HK-2 (cell line): ENCODE measurements around the gene KRTAP12-4.
"Not testable (repeated sequence)": the region's sequence is repeated elsewhere in the genome, so short reads cannot be mapped to it uniquely, and the experiment has no call there.

Experiments used
- DNase-seq: peaks from one replicate; pipeline ENCODE4 v3.0.0-alpha.2; 2018; ENCODE audit not compliant: unreplicated experiment

The KRTAP12-4 gene

GRCh38 chr21:44656868-44657267 is 2.4 kb upstream of the KRTAP12-4 start:
- no peak for DNase-seq

DNA sequence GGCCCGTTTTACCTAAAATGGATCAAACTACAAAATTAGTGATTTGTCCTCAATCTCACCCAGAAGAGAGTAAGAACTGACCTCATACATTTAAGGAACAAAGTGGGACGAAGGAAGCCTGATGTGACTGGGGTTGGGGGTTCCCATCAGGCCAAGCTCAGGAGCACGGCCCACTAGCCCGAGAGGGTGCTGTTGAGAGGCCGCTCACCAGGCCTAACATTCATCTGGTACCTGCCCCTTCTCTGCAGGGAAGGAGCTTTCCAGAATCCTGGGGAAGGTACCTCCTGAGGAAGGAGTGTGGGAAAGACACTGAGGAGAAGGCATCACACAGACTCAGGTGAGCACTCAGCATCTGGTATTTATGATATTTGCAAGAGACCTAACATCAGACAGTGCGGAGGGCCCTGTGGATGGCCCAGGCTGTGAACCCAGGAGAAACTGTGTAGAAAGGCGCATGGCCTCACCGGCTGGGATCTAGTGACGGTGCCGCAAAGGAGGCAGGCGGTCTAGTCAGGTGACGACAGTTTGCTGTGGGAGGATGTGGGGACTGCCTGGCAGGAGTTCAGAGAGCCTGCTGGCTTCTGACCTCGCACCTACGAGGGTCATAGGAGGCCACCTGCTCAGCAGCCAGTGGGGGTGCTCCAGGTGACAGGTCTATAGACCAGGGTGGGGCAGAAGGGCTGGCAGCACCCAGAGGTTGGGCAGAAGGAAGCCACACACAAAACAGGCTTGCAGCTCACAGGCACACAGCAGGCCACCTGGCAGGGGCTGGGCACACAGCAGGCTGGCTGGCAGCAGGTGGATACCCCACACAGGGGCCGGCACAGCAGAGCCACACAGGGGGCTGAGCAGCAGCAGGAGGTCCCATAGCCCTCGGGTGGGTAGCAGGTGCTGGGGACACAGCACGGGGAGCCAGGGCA is 543 bp downstream of the KRTAP12-4 start:
- no peak for DNase-seq

DNA sequence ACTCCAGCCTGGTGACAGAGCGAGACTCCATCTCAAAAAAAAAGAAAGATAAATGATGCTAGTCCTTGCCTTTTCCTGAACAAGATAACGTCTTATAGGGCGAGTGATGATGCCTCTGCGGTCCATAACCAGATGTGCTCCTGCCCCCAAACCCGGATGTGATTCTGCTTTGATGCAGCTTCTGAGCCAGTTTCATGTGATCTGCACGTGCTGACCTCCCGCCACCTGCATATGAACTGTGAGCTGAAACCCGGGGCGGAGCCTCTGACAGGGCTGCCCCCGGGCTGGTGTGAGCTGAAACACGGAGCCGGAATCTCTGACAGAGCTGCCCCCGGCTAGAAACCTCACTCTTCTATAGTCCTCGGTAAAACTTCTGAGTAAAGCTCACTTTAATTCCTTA is 1.3 kb downstream of the KRTAP12-4 start:
- no peak for DNase-seq

- DNase-seq = no peak
These were observed 3.3 kb downstream of the KRTAP12-4 start for GRCh38 chr21:44650973-44651675.

DNA sequence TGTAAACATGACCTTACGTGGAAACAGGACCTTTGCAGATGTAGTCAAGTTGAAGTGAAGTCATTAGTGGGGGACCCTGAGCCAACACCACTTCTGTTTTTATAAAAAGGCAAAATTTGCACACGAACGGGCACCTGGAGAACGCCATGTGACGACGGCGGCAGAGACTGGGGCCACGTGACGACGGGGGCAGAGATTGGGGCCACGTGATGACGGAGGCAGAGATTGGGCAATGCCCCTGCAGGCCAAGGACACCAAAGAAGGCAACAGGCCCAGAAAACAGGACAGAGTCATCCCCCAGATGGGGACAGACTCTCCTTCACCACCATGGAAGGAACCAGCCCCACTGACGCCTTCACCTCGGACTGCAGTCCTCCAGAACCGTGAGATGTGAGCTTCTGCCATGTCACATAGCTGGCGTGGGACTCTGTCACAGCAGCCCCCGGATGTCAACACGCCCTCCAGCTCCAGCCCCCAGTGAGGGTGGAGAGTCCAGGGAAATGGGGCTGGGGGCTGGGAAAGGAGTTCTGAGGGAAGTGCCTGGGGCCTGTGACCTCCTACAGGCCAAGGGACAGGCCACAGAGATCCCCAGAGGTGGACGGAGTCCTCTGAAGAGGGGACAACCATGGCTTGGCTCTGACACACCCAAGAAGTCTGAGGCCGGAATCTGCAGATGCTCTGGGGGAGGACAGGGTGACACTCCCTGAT is 4.0 kb downstream of the KRTAP12-4 start:
- DNase-seq = no peak

- DNase-seq = no peak
These were observed 4.8 kb downstream of the KRTAP12-4 start for GRCh38 chr21:44649521-44650100.

DNA sequence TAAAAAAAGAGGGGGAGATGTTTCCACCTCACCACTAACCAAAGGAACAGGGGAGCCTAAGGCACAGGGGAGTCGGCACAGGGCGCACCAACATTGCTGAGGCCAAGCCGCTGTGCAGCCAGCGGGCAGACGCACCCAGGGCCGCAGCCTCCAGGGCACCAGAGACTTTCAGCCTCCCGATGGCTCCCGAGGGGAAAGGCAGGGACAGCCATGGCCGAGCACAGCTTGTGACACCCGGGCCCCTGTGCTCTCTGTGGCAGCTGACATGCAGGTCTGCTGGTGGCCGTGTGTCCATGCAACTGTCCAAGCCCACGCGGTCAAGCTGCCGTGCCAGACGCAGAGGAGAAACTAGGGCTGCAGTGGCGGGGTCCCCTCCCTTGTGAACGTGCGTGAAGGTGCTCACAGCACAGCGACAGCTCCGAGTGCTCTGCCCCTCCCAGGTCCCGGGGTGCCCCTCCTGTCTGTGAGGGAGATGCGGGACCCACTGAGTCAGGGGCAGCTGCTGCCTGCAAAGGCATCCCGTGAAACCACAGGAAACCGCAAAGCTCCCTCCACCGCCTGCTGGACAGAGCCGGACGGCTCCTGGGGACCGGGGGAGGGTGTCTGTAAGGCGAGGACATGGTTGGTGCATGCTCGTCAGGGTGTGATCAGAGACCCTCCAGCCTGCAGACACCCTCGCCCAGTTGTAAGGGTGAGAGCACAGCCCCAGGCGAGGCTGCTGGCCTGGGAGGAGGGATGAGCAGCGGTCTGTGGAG is 5.7 kb downstream of the KRTAP12-4 start:
- DNase-seq = no peak

DNA sequence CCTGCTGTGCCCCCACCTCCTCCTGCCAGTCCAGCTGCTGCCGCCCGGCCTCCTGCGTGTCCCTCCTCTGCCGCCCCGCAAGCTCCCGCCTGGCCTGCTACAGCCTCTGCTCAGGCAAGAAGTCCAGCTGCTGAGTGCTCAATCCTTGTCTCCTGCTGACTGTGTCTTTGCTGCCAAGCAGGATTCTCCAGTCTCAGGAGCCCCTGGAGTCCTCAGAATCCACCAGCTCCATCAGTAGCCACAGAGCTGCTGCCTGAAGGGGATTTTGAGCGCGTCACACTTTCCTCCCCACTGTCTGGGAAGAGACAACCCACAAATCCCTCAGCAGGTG is 7.3 kb downstream of the KRTAP12-4 start:
- DNase-seq = no peak

GRCh38 chr21:44646366-44647221 is 7.9 kb downstream of the KRTAP12-4 start, which contains the start of gene KRTAP10-11:
Gene KRTAP10-11, plus strand, starts transcription at chr21:44646414. Its CDS starts 45 bp downstream, at chr21:44646459.
- DNase-seq = not testable (repeated sequence)

DNA sequence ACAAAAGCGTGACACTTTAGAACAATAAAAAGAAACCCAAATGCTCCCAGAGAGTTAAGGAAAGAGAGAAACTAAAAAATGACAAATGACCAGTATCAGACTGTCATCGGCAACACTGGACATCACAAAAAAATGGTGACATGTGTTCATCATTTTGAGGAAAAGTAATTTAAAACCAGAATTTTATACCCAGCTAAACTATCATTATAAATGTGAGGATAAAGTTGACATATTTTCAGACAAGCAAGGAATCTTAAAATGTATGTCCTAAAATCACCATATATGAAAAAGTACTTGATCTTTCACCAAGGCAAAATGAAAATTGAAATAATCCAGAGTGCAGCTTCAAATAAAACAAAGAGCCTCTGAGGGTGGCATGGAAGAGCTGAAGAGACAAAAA is 9.6 kb downstream of the KRTAP12-4 start:
- DNase-seq = no peak

- DNase-seq = no peak
These were observed 10.6 kb downstream of the KRTAP12-4 start for GRCh38 chr21:44643741-44644310.

GRCh38 chr21:44640761-44641160 is 13.7 kb downstream of the KRTAP12-4 start:
- no peak for DNase-seq

DNA sequence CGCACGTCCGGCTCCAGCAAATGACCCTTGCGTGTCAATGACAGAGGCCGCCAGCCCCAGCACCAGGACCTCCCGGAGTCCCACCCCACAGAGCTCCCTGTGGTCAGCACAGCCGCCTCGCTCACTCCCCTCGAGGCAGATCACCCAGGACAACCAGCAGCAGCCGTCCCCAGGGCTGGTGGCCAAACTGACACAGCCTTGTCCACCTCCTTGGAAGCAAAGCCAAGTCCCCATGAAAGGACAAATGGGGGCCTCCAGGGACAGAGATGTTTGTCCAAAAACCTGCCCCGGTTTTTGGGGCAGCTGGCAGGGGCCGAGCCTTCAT is 15.2 kb downstream of the KRTAP12-4 start:
- DNase-seq = no peak

- not testable (repeated sequence) for DNase-seq
These were observed 15.7 kb downstream of the KRTAP12-4 start for GRCh38 chr21:44638506-44639330.

GRCh38 chr21:44637851-44638348 is 16.6 kb downstream of the KRTAP12-4 start:
- DNase-seq = not testable (repeated sequence)

- no peak for DNase-seq
These were observed 17.2 kb downstream of the KRTAP12-4 start, which contains the start of gene KRTAP10-10 for GRCh38 chr21:44637018-44637850. Gene KRTAP10-10, plus strand, starts transcription at chr21:44637356. Its CDS starts 62 bp downstream, at chr21:44637418.

DNA sequence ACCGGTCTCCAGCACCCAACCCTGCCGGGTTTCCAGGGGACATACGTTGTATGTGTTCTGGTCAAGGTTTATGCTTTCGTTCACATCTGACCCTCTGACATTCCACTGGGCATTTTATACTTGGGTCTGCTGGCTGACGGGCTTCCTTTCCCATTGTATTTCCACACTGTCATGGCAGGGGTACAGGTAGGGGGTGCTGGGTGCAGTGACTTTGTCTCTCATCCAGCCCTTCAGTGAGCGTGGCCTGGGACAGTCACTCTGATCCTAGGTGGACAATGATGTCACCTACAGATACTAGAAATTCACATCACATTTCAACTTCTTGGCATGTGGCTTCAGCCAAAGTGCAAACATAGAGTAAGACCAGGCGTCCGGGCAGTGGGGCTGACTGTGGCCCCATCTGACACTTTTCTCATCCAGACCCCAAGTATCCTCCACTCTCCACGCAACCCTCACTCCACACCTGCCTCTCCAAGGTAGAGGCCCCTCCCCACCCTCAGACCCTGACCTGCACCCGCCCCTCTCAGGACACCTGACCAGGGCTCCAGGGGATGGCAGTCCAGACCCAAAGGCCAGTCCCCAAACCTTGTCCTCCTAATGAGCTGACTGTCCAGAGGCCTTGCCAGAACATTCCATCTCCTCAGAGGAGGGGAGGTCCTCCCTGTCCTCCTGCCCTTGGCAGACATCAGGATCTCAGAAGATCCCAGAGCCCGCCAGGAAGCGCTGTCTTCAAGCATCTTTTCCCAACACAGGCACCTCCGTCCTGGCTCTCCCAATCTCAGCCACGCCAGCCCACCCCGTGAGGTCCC is 18.0 kb downstream of the KRTAP12-4 start:
- DNase-seq = no peak
